COLO829 (cell line): ENCODE results near the gene CASP5.
A peak's percentile ranks its signal among the peaks of the same experiment; 100 is the strongest.
"Not testable (repeated sequence)": the region's sequence is repeated elsewhere in the genome, so short reads cannot be mapped to it uniquely, and the experiment has no call there.

Experiments
- DNase-seq: peaks from one replicate; pipeline ENCODE4 v3.0.0; 2012; ENCODE audit warnings: low spot score

The CASP5 gene

GRCh38 chr11:105033343-105033742 lies 10.4 kb upstream of the CASP5 start:
- DNase-seq, result no peak

- DNase-seq, result no peak
These were observed 9.5 kb upstream of the CASP5 start for GRCh38 chr11:105032495-105032894.

DNA sequence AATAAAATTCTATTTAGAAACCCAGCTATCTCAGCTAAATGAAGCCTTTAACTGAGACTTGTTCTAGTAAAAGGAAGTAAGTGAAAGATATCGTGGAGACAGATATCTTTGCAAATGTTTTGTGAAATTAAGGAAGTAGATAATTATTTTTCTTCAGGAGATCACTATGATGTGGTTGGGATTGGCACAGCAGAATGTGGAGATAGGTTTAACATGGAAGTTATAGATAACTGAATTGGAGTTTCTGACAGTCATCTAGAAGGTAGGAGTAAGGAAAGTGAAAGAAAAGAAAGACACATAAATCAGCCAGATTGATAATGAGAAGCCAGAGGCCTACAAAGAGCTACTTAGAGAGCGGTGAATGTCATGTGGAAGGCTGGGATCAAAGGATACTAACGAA lies 4.7 kb upstream of the CASP5 start:
- DNase-seq, result no peak

GRCh38 chr11:105024394-105024793 lies 1.4 kb upstream of the CASP5 start:
- DNase-seq, result no peak

GRCh38 chr11:105022527-105022926 lies 441 bp downstream of the CASP5 start:
- DNase-seq, result no peak

DNA sequence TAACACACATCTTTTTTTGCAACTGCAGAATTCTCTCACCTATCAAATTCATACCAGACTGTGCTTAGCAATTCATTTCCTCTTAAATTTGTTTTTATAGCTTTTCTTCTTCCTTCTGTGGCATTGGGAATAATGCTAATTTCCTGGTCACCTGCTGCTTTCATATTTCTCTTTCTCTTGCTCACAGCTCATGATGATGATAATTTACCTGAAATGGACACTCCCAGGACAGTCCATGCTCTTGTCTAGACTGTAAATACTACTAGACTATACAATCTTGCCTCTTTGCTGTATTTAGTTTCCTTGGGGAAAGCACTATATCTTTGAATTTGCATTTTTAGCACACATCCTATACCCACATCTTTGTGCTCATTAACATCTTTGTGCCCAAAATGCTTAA lies 15.5 kb downstream of the CASP5 start:
- DNase-seq, result no peak

GRCh38 chr11:105005451-105005845 lies 17.5 kb downstream of the CASP5 start:
- DNase-seq, result no peak

DNA sequence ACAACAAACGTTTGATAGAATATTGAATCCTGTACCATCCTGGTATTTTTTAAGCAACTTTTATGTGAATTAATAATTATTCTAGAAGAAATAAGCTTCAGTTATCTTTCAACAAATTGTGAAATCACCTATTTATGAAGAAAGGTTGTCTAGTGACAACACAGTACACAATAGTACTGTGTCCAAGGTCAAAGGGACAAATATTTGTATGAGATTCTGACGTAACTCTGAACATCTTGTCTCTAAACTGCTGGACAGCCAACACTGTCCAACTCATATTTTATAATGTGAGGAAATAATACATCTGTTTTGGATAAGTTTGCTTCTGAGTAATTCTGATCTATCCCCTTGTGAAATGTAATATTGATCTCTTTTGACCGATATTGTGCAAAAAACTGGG lies 18.9 kb downstream of the CASP5 start:
- no peak for DNase-seq

- DNase-seq, result no peak
These were observed 19.8 kb downstream of the CASP5 start for GRCh38 chr11:105003151-105003550.

DNA sequence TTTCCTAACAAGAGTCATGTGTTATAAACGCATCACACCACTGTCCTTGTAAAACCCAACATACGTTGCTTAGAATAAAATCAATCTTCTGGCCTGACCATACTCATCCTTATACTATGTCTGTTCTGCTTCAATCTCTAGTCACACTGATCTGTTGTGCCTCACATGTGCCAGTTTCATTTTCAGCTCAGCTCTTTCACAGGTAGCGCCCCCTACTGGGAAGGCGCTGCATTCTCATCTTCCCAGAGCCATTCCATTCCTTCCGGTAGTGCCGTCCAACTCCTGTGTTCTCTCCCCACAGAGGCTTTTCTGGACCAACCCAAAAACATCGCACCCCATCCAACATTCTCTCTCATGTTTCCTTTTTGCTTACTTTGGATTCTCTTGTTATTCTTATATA lies 22.2 kb downstream of the CASP5 start:
- no peak for DNase-seq

DNA sequence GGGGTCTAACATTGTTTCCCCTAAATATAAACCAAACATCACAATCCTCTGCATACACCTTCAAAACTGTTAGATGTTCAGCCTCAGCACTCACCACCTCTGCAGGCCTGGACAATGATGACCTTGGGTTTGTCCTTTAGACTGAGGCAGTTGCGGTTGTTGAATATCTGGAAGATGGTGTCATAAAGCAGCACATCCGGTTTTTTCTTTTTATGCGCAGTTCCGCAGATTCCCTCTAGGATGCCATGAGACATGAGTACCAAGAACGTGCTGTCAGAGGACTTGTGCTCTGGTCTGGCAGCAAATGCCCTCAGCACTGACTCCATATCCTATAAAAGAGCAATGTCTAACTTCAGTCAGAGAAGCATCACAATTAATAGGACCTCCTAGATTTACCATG lies 22.8 kb downstream of the CASP5 start:
- no peak for DNase-seq

DNA sequence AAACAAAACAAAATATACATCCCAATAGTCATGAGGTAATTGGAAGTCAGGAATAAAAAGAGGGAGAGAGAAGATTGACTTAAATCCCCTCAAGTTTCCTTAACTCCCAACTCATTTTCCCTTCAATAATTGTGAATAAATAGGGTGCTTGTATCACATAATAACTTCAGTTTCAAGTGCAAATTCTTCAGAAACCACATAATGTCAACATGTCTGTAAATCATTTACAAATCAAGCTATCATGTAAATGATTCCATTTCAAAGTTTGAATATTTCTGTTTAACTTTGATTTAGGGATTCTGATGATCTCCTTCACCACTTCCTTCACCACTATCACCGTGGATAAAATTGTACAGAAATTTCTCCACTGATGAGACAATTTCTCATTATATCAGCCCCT lies 23.2 kb downstream of the CASP5 start:
- no peak for DNase-seq

GRCh38 chr11:104997288-104997687 lies 25.7 kb downstream of the CASP5 start:
- DNase-seq, result no peak

- no peak for DNase-seq
These were observed 28.0 kb downstream of the CASP5 start for GRCh38 chr11:104995001-104995408.

GRCh38 chr11:104992781-104993180 lies 30.2 kb downstream of the CASP5 start:
- no peak for DNase-seq

GRCh38 chr11:104991994-104992393 lies 31.0 kb downstream of the CASP5 start:
- DNase-seq, result no peak

DNA sequence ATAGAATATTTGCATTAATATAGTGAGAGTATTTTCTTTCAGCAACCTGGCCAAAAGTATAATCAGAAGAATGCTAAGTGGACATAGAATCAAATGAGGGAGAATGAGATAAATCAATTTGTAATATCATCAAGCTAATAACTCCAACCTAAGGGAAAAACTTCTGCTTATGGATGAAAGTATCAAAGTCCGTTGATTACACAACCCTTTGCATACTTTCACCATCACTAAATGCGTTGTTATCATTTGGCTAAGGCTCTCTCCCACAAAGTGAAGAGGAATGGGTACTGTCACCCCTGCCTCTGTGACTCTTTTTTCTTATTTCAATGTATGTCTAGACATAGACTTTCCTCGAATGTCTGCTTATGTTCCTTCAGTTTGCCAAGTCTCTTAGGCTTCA lies 38.2 kb downstream of the CASP5 start:
- DNase-seq, result no peak

DNA sequence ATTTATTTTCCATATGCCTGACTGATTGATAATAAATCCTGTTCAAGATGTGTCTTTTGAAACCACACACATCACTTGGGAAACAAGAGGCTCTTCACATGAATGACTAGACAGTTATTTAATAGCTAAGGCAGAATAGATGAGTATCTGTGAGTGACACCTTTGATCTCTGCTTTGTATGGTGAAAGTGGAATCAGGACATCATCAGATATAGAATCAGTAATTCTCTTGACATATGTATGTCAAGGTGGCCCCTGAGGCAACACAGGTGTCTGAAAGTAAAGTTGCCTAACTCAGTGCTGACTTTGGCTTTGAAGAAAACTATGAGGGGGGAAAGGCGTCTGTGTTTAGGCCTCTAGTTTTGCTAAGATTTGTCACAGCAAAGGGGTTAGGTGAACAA lies 43.1 kb downstream of the CASP5 start:
- no peak for DNase-seq

GRCh38 chr11:104973616-104974015 lies 49.4 kb downstream of the CASP5 start:
- DNase-seq, result no peak

- not testable (repeated sequence) for DNase-seq
These were observed 50.0 kb downstream of the CASP5 start for GRCh38 chr11:104972924-104973323.

DNA sequence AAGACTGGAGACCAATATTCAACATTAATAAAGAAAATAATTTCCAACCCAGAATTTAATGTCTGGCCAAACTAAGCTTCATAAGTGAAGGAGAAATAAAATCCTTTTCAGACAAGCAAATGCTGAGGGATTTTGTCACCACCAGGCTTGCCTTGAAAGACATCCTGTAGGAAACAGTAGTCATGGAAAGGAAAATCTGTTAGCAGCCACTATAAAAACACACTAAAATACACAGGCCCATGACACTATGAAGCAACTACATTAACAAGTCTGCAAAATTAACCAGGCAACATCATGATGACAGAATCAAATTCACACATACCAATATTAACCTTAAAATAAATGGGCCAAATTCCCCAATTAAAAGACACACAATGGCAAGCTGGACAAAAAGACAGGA lies 52.2 kb downstream of the CASP5 start:
- no peak for DNase-seq

- DNase-seq, result no peak
These were observed 53.9 kb downstream of the CASP5 start for GRCh38 chr11:104968856-104969776.

DNA sequence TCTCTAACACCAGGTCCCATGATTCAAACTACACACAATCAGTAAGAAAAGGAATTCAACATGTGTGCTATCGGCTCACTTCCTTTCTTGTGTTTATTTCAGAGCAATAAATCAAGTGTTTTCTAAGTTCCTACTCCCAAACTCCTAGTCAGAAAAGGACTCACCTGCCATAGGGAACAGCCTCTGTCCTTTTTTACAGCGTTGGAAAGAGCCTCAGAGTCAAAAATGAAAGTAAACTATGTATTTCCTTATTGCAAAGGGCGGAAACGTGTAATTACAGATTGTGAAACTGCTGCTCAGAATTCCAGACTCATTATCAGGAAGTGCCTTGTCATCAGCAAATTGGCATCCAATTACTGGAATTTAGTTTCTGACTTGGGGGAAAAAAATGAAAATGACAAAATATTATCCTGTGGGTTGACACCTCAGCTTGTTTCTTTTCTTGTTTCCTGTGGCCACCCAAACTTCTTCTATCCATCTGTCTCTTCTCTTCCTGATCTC lies 54.6 kb downstream of the CASP5 start, which contains the start of gene CASP4:
Gene CASP4, minus strand, starts transcription at position 220 of the 501 bp plus-strand sequence. Its CDS starts 49 bp downstream, at position 171.
- peak; percentile 47 for DNase-seq
